ENCODE measurements around the gene SLIT3.
A peak's percentile ranks its signal among the peaks of the same experiment; 100 is the strongest.

SLIT3 gene

DNA sequence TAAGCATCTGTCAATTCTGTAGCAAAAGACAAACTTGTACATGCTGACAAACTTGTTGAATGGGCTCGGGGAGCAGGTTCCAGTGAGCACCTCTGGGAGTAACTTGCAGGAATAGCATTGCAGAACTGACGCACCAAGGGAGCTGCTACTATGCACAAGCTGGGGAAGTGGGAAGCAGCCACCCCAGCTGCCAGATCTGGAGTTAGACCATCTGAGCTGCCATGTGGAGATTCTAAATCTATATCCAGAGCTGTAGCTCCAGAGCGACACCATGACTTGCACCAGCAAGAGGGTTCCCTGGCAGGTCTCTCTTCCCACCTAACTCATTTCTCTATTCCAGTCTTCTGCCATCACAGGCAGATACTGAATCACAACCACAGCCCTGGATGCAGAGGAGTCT lies 375.8 kb downstream of the SLIT3 start:
- DNase-seq (ENCODE audit: low spot score) = no peak

DNA sequence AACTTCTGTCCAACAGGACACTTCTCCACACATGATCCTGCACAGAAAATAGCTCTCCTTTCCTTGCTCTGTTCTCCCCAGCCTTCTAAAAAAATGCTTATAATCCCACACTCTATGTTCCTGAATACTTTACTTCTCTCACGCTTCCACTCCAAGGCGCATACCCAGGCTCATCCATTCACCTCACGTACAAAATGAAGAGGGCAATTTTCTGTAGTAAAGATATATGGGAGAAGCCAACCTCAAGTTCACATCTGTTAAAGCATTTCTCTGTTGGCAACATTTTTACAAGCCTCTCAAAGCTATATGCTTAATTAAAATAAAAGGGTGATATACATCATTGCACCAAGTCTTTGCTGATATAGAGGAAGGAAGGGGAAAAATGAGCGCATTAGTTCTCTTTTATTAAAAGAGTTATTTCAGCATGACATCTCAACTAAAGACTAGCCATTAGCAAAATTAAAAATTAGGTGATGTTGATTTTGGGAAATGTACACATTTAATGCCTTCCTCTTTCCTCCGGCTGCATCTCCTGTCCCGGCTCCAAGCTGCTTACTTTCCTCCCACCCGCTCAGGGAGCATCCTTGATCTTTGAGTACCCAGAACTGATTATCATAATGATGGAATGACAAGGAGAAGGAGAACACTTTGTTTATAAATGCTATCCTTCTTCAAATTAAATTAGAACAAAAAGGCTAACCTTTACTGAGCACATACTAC lies 379.6 kb downstream of the SLIT3 start:
- DNase-seq (ENCODE audit: low spot score) = no peak

DNA sequence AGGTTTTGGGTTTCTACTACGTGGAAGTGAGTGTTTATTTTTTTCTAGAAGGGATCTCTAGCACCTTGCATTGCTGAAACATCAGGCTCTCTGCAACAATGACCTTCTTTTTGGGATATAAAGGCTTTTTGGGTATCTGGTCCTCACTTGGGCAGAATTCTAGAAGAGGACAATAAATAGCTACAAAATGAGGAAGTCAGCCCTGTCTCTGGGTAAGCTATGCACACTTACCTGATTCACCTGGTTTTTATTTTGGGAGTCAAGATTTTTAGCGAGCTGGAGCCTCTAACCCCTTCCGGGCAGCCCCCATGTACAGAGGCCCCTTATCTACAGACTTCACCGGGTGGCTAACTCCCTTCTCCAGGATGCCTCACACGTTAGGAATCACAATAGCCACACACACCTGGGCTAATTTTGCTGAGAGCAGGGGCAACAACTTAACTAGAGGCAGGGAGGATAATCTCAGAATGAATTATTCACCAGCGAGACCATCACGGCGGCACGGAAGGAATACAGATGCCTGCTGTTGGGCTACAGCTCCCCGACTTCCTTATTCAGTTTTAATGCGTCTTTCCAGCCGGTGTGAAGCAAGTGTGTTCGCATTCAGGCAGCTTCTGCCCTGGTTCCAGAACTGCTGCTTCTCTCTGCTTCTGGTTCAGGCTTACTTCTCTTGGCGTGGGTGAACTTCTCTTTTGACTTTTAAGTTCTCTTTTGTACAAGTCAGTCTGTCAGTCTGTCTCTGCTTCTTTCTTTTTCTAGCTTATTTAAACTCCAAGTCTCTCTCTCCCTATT lies 380.7 kb downstream of the SLIT3 start:
- DNase-seq (ENCODE audit: low spot score) = no peak

DNA sequence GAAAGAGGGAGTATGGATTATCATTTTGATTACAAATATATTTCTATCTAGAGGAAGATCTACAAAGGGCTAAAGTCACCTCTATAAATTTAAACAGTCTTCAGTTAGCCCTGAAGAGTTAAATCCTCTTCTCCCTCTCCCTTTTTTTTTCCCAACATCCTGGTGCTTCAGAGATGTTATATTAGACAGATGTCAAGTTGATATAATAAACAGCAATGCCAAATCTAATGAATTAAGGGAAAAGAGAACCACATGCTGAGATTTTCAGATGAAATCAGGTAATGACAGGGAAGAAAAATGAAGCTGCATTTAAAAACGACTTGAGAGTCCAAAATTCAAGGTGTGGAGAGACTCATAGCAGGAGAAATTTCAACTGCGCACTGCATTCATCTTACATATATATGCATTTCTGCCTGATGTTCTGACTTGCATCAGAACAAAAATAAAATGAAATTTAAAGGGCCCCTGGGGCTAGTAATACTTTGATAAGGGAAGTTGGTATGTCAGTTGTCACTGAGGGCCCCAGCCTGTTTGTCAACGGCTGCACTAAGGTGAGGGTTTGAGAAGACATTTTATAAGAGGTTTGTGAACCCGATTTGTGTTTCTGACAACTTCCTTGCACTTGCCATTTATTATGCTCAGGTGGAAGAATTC lies 382.9 kb downstream of the SLIT3 start:
- no peak for DNase-seq (ENCODE audit: low spot score)

DNA sequence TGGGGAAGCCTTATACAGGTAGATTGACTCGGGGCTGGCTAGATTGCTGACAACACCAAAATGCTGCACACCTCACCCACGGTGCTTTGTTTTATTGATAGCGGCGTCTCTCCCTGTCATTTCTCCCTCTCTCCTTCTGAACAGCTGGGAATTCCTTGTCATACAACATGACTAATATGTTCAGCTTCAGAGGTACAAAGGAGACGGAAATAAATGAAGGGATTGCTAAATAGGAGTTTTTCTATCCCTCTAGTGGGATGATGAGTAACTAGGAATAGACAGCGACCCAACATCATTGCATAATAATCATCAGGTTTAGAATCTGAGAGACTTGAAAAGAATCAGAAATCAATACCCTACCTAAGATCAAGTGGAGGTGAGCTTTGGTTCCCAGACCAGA lies 384.1 kb downstream of the SLIT3 start:
- DNase-seq (ENCODE audit: low spot score) = peak; percentile 69

DNA sequence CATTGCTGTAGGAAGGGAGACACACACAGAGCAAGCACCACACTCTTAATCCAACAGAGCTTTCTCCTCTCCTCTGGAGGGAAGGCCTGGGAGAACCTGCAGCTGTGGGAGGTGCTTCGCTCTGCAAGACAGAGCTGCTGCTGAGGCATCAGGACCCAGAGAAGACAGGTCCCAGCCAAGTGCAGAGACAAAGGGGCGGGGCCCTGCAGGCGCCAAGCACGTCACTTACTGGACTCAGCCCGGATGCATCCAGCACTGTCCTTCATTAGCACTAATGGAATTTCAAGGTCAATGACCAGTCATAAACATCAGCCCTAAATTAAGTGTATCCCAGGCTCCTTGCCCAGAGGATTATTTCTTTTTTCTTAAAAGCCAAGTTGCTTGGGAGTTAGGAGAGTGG lies 384.7 kb downstream of the SLIT3 start:
- DNase-seq (ENCODE audit: low spot score) = peak; percentile 26

DNA sequence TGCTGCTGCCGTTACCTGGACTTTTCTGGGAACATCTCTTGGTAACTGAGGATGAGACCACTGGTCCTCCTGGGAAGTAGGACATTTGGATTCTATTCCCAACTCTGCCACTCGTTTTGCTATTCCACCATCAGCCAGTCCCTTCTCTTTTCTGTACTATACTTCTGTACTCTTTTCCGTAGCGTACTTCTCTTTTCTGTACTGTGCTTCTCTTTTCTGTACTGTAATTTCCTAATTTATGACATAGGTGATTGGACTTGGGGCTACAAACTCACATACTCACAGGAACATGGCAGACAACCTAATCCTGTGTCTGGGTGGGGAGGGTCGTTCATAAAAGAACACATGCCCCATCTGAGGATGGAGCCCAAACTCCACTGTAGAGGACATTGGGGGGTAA lies 386.4 kb downstream of the SLIT3 start:
- DNase-seq (ENCODE audit: low spot score) = no peak

DNA sequence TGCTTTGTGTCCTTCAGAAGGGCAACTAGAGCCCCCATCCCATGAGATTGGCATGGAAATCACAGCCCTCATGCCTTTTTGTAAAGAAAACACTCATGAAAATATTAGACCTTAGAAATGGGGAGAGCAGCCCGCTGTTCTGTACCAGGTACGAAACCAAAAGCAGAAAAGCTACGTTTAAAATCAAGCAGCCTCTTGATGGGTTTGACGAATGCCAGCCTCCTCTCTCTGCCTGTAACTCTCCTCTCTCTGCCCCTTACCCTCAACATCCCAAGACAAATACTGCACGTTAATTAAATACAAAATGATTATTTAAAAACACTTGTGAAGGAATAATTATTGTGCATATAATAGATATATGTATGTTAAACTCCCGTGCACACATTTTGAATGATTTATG lies 390.1 kb downstream of the SLIT3 start:
- DNase-seq (ENCODE audit: low spot score) = no peak

DNA sequence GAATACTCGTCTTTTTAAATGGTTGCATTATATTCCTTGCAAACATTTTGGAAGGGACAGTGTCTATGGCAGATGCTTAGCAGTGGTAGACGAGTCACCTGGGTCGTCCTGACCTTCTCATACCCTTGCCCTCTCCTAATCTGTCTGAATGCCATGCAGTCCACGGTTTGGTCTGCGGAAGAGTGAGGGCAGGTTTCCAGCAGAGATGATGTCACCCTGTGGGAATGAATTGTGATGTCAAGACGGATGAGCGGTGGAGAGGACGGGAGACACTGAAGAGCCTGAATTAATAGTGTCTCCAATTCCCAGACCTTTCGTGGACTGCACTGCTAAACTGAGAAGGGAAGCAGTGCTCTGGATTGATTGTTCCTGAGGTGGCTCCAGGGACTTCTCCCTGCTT lies 392.7 kb downstream of the SLIT3 start:
- DNase-seq (ENCODE audit: low spot score) = peak; percentile 69

DNA sequence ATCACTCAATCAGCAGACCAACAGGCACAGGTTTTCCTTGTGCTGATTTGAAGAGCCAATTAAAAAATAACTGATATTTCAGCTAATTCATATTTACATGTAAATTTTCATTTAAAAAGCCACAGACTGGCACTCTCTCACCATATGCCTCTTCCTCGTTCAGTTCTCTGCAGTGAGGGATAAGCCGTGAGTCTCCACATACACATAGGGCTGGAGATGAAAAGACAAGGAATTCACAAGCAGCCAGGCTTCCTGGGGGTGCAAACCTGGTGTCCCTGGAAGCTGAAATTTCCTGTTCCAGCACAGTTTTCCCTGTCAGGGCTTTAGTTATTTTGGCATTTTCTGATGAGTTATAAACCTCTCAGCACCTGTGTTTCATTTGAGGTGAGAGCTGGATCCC lies 397.9 kb downstream of the SLIT3 start:
- no peak for DNase-seq (ENCODE audit: low spot score)

DNA sequence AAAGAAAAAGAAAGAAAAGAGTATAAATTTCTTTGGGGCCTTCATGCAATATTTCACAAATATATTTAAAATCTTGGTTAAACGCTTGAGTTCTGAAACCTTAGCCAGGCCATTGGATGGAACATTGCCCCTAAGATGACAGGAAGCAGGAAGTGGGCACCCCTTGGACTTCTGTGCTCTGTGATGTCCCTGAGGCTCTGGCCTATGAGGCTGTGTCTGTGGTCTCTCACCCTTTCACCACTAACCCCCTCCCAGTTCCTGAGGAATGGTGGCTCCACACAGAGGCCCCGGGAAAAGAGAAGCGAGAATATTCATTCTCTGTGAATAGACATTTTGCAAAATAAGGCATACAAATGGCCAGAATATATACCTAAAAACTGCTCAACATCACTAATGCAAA lies 401.3 kb downstream of the SLIT3 start:
- no peak for DNase-seq (ENCODE audit: low spot score)

DNA sequence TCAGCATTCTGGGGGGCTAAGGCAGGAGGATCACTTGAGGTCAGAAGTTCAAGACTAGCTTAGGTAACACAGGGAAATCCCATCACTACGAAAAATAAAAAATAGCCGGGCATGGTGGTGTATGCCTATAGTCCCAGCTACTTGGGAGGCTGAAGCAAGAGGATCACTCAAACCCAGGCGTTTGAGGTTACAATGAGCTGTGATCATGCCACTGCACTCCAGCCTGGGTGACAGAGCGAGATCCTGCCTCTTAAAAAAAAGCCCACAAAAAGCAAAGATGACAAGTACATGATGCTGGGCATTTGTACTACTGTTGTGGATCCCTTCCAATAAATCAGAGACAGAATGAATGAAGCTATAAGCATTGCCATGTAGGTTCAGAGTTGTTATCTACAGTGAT lies 401.7 kb downstream of the SLIT3 start:
- DNase-seq (ENCODE audit: low spot score) = no peak

DNA sequence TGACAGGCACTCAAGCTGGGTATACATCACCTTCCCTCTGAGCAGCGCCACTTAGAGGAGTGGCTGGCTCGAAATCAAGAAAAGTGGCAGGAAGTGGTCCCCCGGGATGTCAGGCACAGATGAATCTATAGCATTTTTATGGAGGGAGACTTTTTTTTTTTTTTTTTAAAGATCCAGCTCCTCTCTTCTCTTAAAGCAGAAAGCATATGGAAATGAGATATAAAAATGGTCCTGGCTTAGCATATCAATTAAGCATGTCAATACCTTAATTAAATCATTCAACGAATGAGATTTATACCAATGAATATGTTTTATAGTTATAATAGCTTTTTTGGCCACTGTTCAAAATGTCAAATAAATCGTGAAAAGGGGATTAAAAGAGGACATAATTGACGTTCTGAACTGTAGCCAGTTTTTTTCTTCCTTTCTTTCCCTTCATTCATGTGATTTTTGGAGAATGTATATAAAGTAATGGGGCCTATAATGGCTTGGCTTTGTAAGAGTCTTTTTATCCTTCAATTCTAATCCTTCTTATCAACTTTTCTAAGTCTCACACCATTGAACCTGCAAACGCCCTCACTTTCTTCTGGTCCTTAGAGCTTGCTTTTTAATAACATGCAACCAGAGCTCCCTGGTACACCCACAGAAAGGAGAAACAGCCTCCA lies 402.6 kb downstream of the SLIT3 start:
- DNase-seq (ENCODE audit: low spot score) = no peak

DNA sequence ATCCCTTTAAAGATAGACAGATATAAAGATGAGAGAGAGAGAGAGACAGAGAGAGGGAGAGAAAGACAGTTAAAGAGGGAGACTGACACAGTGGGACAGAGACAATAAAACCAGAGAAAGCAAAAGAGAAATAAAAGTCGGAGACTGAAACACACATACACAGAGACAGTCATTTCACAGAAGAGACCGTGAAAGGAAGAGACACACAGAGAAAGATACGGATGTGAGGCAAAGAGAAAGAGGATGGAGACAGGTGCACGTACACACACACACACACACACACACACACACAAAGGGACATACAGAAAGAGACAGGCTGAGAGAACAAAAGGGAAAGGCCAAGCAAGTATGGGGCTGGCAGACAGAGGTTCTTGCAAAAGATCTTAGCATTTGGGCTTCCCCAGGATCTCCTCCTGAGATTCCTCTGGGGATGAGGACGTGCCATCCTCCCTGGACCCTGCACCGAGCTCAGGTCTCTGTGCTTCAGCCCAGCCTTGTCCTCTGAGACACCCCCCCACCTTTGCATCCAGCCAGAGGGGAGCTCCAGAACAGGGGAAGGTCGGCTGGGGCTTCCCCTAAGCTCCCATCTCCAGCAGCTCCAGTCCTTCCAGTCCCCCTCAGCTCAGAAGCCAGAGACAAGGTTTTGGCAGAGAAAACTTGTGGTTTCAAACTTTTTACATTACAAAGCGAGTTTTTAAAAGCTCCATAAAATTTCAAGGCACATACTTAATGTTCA lies 403.4 kb downstream of the SLIT3 start:
- no peak for DNase-seq (ENCODE audit: low spot score)

DNA sequence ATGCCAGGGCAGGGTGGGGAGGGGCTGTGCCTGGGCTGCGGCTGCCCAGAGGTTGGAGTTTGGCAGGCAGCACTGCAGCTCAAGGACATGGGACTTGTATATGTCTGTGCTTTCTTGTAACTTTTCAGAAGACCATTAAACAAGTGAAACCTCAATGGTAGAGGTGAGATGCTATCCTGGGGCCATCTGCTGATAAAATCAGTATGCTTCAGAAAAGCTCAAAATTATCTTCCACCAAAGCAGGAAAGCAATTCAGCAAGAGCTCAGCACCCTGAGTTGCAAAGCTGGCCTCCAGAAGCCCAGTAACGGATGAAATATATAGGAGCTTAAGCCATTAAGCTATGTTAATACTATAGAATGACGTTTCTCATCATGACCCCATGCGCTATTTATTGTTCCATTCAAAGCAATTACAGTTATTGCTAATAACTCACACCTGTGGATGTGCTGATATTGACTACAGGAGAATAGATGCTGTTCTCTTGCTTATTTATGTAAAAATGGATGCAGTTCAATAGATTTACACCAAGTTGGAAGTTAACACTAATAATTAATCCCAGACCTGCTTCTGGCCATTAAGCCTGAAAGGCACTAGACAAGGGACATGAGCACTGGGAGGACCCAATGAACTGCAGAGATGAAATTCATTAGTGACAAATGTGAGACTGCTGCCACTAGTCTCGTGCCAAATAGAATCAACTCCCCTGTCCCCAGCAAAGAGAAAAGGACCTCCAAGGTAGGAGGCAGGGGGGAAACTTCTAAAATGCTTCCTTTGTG lies 405.5 kb downstream of the SLIT3 start:
- no peak for DNase-seq (ENCODE audit: low spot score)

DNA sequence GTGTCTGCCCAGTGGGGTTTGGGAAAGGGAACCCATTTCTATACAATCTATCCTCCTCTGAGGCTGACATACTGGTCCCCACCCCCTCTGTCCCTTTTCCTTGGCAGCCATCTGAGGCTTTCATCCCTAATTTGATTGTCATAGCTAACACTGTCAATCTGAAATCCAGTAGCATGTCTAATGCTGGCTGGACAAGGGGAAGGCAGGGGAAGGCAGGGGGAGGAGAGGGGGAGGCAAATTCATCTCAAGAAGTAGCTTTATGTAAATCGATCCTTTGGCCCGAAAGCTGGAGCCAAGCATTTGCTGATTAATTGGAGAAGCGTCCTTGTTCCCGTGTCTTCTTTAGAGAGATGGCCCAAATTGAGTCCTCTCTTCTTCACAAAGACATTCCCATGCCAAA lies 407.7 kb downstream of the SLIT3 start:
- no peak for DNase-seq (ENCODE audit: low spot score)

DNA sequence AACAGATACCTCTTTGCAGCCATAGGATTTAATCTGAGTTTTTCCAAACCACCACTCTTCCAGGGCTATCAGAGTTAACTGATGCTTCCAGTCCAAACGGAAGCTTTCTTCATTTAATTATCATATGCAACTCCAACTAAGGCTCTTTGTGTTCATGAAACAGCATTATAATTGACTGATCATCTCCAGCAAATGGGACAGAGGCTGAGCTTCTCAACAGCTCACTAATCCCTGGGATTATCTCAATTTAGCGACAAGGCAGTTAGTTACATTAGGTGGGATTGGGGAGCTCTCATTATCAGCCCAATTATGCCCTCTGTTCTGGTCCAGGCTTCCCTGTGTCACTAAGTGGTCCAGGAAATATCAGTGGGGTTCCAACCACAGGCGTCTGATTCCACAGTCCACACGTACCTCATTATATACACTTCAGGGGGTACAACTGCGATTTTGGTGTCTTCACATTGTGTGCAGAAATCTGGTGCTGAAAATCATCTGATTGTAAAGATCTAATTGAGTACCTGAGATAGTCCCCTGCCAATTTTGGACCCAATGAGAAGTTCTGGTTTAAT lies 408.2 kb downstream of the SLIT3 start:
- DNase-seq (ENCODE audit: low spot score) = no peak

DNA sequence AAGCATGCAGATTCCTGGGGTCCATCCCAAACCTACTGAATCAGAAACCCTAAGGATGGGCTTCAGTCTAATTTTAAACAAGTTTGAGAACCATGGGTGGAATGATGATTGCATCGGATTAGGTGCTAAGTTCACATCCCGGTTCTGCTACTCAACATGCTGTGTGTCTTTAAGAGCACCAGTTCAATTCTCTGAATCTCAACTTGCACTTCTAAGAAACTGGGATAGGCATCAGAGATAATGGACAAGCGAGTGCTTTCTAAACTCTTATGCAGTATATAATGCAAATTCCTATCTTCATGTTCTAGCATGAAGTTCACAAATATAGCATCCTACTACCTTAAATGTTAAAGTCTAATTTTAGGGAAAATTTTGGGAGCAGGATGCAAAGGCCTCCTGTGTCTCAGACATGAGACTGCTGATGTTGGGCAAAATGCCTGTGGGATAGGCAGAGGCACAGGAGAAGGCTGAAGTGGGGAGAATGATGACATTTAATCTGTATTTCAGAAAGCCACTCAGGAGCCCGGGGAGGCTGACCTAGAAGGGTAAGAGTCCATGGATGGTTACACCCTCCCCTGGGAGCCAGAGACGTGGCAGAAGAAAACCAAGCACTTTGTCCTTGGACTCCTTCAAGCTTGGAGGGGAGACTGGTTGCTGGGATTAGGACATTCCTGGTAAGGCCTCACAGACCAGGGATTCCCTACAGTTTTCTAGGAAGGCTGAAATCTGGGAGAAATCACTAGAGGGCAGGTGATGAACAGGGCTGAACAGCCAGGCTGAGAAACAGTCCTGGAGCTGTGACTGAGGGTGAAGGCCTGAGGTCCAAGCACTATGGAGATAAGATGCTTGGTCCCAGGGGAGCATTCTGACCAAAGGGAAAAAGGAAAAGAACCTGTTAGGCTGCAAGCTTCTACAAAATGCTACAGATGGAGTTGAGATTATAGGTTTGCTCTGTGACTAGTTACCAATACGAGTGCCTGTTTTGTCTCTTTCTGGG lies 409.8 kb downstream of the SLIT3 start:
- no peak for DNase-seq (ENCODE audit: low spot score)

DNA sequence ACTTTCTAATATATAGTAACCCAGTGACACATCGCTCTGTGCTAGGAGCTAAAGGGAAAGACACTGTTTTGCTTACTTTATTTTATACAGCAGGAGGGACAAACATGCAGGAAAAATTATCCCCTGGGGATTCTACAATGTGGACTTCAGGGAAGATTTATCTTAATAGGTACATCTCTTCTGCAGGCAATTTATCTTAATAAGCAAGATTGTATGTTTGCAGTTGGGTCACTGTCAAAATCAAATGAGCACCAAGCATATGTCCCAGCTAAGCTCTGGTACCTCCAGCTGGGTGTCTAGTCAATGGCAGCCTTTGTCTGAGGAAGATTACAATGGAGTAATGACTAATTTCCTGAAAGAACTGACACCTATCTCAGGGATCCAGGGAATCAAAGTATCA lies 411.9 kb downstream of the SLIT3 start:
- no peak for DNase-seq (ENCODE audit: low spot score)

DNA sequence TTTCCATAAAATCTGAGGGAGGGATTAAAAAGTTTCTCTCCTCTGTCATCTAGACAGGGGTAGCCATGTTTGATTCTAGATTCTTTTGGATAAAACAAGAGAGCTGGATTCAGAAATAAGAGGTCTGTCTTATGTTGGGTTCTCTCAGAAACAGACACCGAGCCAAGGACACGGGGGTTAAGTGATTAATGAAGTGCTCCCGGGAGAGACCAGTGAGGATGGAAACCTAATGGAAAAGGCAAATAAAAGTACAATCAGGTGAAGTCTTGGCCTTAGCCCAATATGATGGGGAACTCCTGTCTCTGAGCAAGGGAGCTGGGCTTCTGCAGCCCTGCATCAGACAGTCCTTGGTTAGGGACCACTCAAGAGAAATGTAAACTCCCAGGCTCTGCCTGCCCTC lies 413.0 kb downstream of the SLIT3 start:
- no peak for DNase-seq (ENCODE audit: low spot score)
